B cell (primary cell): ENCODE results near the gene COG7. TPM values are rescaled to one million over a fixed set of nuclear protein-coding genes. Genes with fewer than 3 reads are reported as not detected.

Experiments used
- ATAC-seq: fragments of 200-7000 bp; cut with Tn5 transposase; one replicate; pipeline ENCODE4 v1.10.0; 2021; ENCODE audit warnings: low read depth, mild to moderate bottlenecking, moderate number of reproducible peaks, moderate library complexity
- CTCF ChIA-PET: fragments of 350-600 bp; sonication (Branson Sonifier 250); formaldehyde crosslinking; loops from one replicate; lab custom pipeline; 2021; ENCODE audit warnings: antibody characterized with exemption, inconsistent platforms; lab: Charles Lee
- POLR2A ChIA-PET: fragments of 350-600 bp; sonication (Branson Sonifier 250); formaldehyde crosslinking; loops from one replicate; lab custom pipeline; 2021; ENCODE audit warnings: antibody characterized with exemption; lab: Charles Lee
- DNase-seq: peaks from one replicate; pipeline ENCODE4 v3.0.0; 2013
- H2AFZ ChIP-seq: 2 replicates; pipeline ENCODE4 v1.6.1; 2012; ENCODE audit warnings: mild to moderate bottlenecking, low read depth, low read length; ENCODE audit not compliant: insufficient read depth, poor library complexity, severe bottlenecking
- H3K27ac ChIP-seq, 2 donors: 1 replicate in 1 of 2; 2 replicates in 1 of 2; pipeline ENCODE4 v1.5.1; 2012 to 2013; ENCODE audit warnings: low read length in 2 of 2, mild to moderate bottlenecking in 2 of 2, moderate library complexity in 1 of 2
- H3K27me3 ChIP-seq, 4 experiments: fragments of 200-600 bp in 1 of 4; sonication (generic) in 1 of 4; replicated peaks in 1 of 4; 1 replicate in 2 of 4; 2 replicates in 2 of 4; pipeline versions ENCODE4 v1.6.1 to v1.7.0; 2013 to 2016; ENCODE audit warnings: low read length in 3 of 4, mild to moderate bottlenecking in 2 of 4, mixed read lengths in 1 of 4, moderate library complexity in 1 of 4; ENCODE audit not compliant: insufficient read depth in 4 of 4, control insufficient read depth in 3 of 4; ENCODE audit errors: control extremely low read depth in 1 of 4
- H3K36me3 ChIP-seq, 2 experiments: replicated peaks in 1 of 2; 1 replicate in 1 of 2; 2 replicates in 1 of 2; pipeline versions ENCODE4 v1.6.1 to v1.7.1; 2013; ENCODE audit warnings: low read length in 1 of 2; ENCODE audit not compliant: insufficient read depth in 2 of 2, control insufficient read depth in 1 of 2; ENCODE audit errors: control extremely low read depth in 1 of 2, extremely low read depth in 1 of 2
- H3K4me1 ChIP-seq, 2 donors: fragments of 200-600 bp in 1 of 2; sonication (generic) in 1 of 2; 1 replicate in 1 of 2; 2 replicates in 1 of 2; pipeline versions ENCODE4 v1.5.1 to v1.6.1; 2013 to 2017; ENCODE audit warnings: low read length in 2 of 2; ENCODE audit not compliant: control insufficient read depth in 2 of 2, insufficient read depth in 2 of 2
- H3K4me2 ChIP-seq: replicated peaks from 2 replicates; pipeline ENCODE3; 2012; ENCODE audit warnings: mild to moderate bottlenecking, low read depth, low read length; ENCODE audit not compliant: poor library complexity, severe bottlenecking
- H3K4me3 ChIP-seq, 5 experiments: fragments of 200-600 bp in 1 of 5; sonication (generic) in 1 of 5; 1 replicate in 3 of 5; 2 replicates in 2 of 5; pipeline versions ENCODE4 v1.5.1 to v1.7.0; 2011 to 2016; ENCODE audit warnings: low read length in 4 of 5, mild to moderate bottlenecking in 4 of 5, low read depth in 2 of 5, control low read depth in 1 of 5, moderate library complexity in 1 of 5; ENCODE audit not compliant: insufficient read depth in 1 of 5; ENCODE audit errors: control extremely low read depth in 1 of 5, extremely low read depth in 1 of 5
- H3K79me2 ChIP-seq: fragments of 200-600 bp; sonication (generic); one replicate; pipeline ENCODE4 v1.6.0; 2016; ENCODE audit warnings: low read length; ENCODE audit not compliant: control insufficient read depth, insufficient read depth
- H3K9ac ChIP-seq: fragments of 200-600 bp; sonication (generic); 2 replicates; pipeline ENCODE4 v1.6.1; 2017; ENCODE audit warnings: mild to moderate bottlenecking, low read length, moderate library complexity
- H3K9me3 ChIP-seq, 3 donors: one replicate each; pipeline versions ENCODE4 v1.6.1 to v1.7.1; 2013; ENCODE audit warnings: low read length in 2 of 3; ENCODE audit not compliant: control insufficient read depth in 2 of 3, insufficient read depth in 1 of 3; ENCODE audit errors: control extremely low read depth in 1 of 3
- H4K20me1 ChIP-seq: 2 replicates; pipeline ENCODE4 v1.6.0; 2012; ENCODE audit warnings: mild to moderate bottlenecking, low read length; ENCODE audit not compliant: insufficient read depth, control insufficient read depth, poor library complexity, severe bottlenecking
- H3K27ac Mint-ChIP-seq: one replicate; pipeline ENCODE4 v1.8.0; 2021; ENCODE audit warnings: mixed read lengths
- H3K27me3 Mint-ChIP-seq: one replicate; pipeline ENCODE4 v1.8.0; 2021; ENCODE audit warnings: mixed read lengths
- H3K4me1 Mint-ChIP-seq: one replicate; pipeline ENCODE4 v1.8.0; 2021; ENCODE audit warnings: mixed read lengths
- H3K4me3 Mint-ChIP-seq: one replicate; pipeline ENCODE4 v1.8.0; 2021; ENCODE audit warnings: mixed read lengths
- H3K9me3 Mint-ChIP-seq: one replicate; pipeline ENCODE4 v1.8.0; 2022; ENCODE audit warnings: mixed read lengths; ENCODE audit not compliant: insufficient read depth
- EZH2 ChIP-seq: IDR thresholded peaks from 2 replicates; pipeline ENCODE4 v1.6.1; 2012; ENCODE audit warnings: borderline replicate concordance, low read depth, mild to moderate bottlenecking, moderate library complexity, low read length; ENCODE audit not compliant: insufficient read depth, poor library complexity, severe bottlenecking
- WGBS: methylation state at CpG from one replicate; pipeline ENCODE4 v1.1.5; 2013; ENCODE audit warnings: missing lambda C conversion rate; ENCODE audit not compliant: insufficient coverage; 5-methylcytosine and 5-hydroxymethylcytosine counted together
- intact Hi-C: fragments of 100-400 bp; cut with micrococcal nuclease; formaldehyde crosslinking; loops from one replicate; pipeline ENCODE4 v1.10.0; 2022
- polyA plus RNA-seq: library from polyadenylated mRNA; depleted of rRNA; stranded (reverse); fragments of >200 nt; gene quantifications from 2 replicates; pipeline ENCODE4 v1.2.3, GENCODE V29; 2012
- total RNA-seq, 2 donors: library from RNA; stranded (reverse); fragments of 120-200 nt in 1 of 2; gene quantifications; 1 replicate in 1 of 2; 2 replicates in 1 of 2; pipeline versions ENCODE4 v1.2.3 to v1.2.4, GENCODE V29; 2013 to 2022
- TF ChIP-seq, protein P1 (sequence below): fragments of 200-600 bp; IDR thresholded peaks from one replicate; pipeline ENCODE4 v1.8.0; 2022; ENCODE audit warnings: antibody characterized with exemption, mild to moderate bottlenecking

The COG7 gene
- total and polyA plus RNA-seq, 2 donors (not counting 1 experiment from before 2014, with no cell fraction given): 21.3 to 37.8 TPM

DNA sequence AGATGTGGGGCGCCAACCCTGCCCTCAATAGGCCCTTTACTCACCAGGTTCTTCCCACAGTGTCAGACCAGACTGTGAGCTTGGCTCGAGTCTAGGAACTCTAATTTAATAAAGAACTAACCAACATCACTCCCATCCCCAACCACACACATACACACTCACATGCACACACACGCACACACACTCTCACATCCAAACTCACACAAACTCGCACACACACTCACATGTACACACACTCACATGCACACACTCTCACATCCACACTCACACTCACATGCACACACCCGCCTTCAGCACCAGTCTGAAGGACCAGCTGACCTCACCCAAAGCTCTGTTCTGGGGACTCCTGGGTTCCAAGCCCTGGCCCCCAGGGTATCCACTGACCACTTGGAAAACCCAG is 63.8 kb downstream of the COG7 start:
- CTCF ChIA-PET: no interaction called here
- no peak for TF ChIP-seq EZH2
- TF ChIP-seq, protein P1, sequence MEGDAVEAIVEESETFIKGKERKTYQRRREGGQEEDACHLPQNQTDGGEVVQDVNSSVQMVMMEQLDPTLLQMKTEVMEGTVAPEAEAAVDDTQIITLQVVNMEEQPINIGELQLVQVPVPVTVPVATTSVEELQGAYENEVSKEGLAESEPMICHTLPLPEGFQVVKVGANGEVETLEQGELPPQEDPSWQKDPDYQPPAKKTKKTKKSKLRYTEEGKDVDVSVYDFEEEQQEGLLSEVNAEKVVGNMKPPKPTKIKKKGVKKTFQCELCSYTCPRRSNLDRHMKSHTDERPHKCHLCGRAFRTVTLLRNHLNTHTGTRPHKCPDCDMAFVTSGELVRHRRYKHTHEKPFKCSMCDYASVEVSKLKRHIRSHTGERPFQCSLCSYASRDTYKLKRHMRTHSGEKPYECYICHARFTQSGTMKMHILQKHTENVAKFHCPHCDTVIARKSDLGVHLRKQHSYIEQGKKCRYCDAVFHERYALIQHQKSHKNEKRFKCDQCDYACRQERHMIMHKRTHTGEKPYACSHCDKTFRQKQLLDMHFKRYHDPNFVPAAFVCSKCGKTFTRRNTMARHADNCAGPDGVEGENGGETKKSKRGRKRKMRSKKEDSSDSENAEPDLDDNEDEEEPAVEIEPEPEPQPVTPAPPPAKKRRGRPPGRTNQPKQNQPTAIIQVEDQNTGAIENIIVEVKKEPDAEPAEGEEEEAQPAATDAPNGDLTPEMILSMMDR: no peak
- Histone ChIP-seq H3K4me3 (no peak overlapping the region), H3K9ac (no peak overlapping the region), H4K20me1 (no peaks in the 10 kb centered on the region), H3K27me3 (no peaks in the 10 kb centered on the region), H3K27ac (no peak overlapping the region), H3K4me2 (no peak overlapping the region), H3K4me1 (no peaks in the 10 kb centered on the region), H2AFZ (no peak overlapping the region), H3K79me2 (no peaks in the 10 kb centered on the region), H3K9me3 (no peaks in the 10 kb centered on the region), H3K36me3 (peaks cover 0 to 33% of the 10 kb centered on the region in 2 experiments)
- H3K27me3 Mint-ChIP-seq: no peaks in the 10 kb centered on the region
- no peak overlapping the region for H3K27ac Mint-ChIP-seq
- POLR2A ChIA-PET: interaction anchor here (0.5 kb wide), 1 partner anchor 325 kb away, joined by 4 read pairs; no protein-coding TSS in a partner anchor
- intact Hi-C loops: no loop called here
- H3K9me3 Mint-ChIP-seq: no peaks in the 10 kb centered on the region
- 98% methylated on average over 5 of the region's 5 CpGs for WGBS
- no peaks in the 10 kb centered on the region for H3K4me1 Mint-ChIP-seq
- no peak overlapping the region for H3K4me3 Mint-ChIP-seq
- no peak for DNase-seq
- ATAC-seq: no peak

DNA sequence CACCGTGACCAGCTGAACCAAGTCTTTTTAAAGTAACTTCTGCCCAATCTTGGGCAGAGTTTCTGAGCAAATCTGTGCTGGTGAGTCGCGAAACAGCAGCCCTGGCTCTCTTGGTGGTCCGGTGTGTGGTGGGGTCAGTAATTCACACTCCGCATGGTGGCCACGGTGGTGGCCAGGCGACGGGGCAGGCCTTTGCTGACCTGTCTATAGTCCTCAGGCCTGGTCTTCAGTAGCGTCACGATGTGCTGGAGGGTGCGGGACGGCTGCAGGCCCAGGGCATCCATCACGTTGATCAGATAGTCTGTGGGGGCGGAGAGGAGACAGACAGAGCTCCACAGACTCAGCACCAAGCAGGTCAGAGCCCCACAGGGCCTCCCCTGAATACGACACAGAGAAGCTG is 64.2 kb downstream of the COG7 start:
- TF ChIP-seq, protein P1: no peak
- no peak for TF ChIP-seq EZH2
- intact Hi-C loops: no loop called here
- no peaks in the 10 kb centered on the region for H3K9me3 Mint-ChIP-seq
- H2AFZ ChIP-seq: no peak overlapping the region
- no peaks in the 10 kb centered on the region for H3K4me1 ChIP-seq
- no peaks in the 10 kb centered on the region for H3K79me2 ChIP-seq
- no peak overlapping the region for H3K27ac Mint-ChIP-seq
- no peak overlapping the region for H3K9ac ChIP-seq
- ATAC-seq: no peak
- no peaks in the 10 kb centered on the region for H3K27me3 Mint-ChIP-seq
- no peak overlapping the region for H3K4me2 ChIP-seq
- no peak overlapping the region for H3K4me3 Mint-ChIP-seq
- H4K20me1 ChIP-seq: no peaks in the 10 kb centered on the region
- no peak overlapping the region for H3K27ac ChIP-seq
- H3K4me1 Mint-ChIP-seq: no peaks in the 10 kb centered on the region
- H3K27me3 ChIP-seq: no peaks in the 10 kb centered on the region
- no peak overlapping the region for H3K4me3 ChIP-seq
- no peaks in the 10 kb centered on the region for H3K9me3 ChIP-seq
- 95% methylated on average over 13 of the region's 15 CpGs for WGBS
- ChIA-PET POLR2A (no interaction called here), CTCF (no interaction called here)
- DNase-seq: no peak
- peaks cover 0 to 31% of the 10 kb centered on the region in 2 experiments for H3K36me3 ChIP-seq
